ENCODE data around the gene HSPA1L. TPM values are rescaled to one million over a fixed set of nuclear protein-coding genes. Genes with fewer than 3 reads are reported as not detected.
"Not testable (repeated sequence)": the region's sequence is repeated elsewhere in the genome, so short reads cannot be mapped to it uniquely, and the experiment has no call there.

Gene HSPA1L
- total and polyA plus RNA-seq, 2 experiments from 2014 or later = 0.44 to 0.83 TPM

GRCh38 chr6:31819871-31820299 lies 4.8 kb upstream of the HSPA1L start (continued):
- TF ChIP-seq JUNB (IDR thresholded peaks at IDR 0.05; ENCODE audit: unreplicated experiment) (no peak), POLR2AphosphoS5 (IDR thresholded peaks at IDR 0.05; ENCODE audit: low read depth) (no peak), CREB1 (CRISPR knock-in tag; IDR thresholded peaks at IDR 0.05; ENCODE audit: low read depth) (no peak), ETS1 (IDR thresholded peaks at IDR 0.05) (no peak), ZNF331 (CRISPR knock-in tag; IDR thresholded peaks at IDR 0.05; ENCODE audit: low read depth) (no peak), EZH2phosphoT487 (IDR thresholded peaks at IDR 0.05; ENCODE audit: unreplicated experiment) (no peak)

DNA sequence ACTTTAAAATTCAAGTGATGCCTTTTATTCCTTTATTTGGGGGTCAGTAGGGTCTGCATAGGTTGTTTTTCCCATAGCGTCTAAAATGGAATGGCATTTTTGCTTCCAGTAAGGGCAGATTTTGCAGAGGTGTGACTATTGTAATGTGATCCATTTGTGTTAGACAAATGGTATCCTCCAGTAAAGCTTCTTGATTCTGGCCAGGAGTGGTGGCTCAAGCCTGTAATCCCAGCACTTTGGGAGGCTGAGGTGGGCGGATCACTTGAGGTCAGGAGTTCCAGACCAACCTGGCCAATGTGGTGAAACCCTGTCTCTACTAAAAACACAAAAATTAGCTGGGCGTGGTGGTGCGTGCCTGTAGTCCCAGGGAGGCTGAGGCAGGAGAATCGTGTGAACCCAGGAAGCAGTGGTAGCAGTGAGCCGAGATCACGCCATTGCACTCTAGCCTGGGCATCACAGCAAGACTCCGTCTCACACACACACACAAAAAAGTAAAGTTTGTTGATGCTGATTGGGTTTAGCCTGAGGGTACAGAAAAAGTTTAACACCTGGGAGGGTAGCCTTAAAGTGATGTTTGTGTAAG lies 2.9 kb upstream of the HSPA1L start:
- H3K4me1 Mint-ChIP-seq = peaks cover 31% of the 10 kb centered on the region
- H3K9me3 Mint-ChIP-seq = not testable (repeated sequence)

DNA sequence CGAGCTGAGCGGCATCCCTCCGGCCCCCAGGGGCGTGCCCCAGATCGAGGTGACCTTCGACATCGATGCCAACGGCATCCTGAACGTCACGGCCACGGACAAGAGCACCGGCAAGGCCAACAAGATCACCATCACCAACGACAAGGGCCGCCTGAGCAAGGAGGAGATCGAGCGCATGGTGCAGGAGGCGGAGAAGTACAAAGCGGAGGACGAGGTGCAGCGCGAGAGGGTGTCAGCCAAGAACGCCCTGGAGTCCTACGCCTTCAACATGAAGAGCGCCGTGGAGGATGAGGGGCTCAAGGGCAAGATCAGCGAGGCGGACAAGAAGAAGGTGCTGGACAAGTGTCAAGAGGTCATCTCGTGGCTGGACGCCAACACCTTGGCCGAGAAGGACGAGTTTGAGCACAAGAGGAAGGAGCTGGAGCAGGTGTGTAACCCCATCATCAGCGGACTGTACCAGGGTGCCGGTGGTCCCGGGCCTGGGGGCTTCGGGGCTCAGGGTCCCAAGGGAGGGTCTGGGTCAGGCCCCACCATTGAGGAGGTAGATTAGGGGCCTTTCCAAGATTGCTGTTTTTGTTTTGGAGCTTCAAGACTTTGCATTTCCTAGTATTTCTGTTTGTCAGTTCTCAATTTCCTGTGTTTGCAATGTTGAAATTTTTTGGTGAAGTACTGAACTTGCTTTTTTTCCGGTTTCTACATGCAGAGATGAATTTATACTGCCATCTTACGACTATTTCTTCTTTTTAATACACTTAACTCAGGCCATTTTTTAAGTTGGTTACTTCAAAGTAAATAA lies 2.2 kb upstream of the HSPA1L start:
- H3K4me1 ChIP-seq (ENCODE audit: insufficient read depth) = peaks cover 32% of the 10 kb centered on the region
- H3K36me3 ChIP-seq (ENCODE audit: insufficient read depth); H3K27ac Mint-ChIP-seq; H3K9me3 Mint-ChIP-seq; H3K27me3 ChIP-seq (ENCODE audit: insufficient read depth); H4K20me1 ChIP-seq (replicated peaks; ENCODE audit: insufficient read depth); ATAC-seq; H3K27ac ChIP-seq (ENCODE audit: low read depth); H3K36me3 Mint-ChIP-seq (ENCODE audit: low read depth); DNase-seq (ENCODE audit: low spot score); H3K9me2 ChIP-seq (ENCODE audit: insufficient read depth); H2AFZ ChIP-seq: not testable (repeated sequence)
- H3K4me3 Mint-ChIP-seq = peak overlapping the region; percentile 65
- peaks cover 33% of the 10 kb centered on the region for H3K27me3 Mint-ChIP-seq (ENCODE audit: insufficient read depth, low read depth, poor library complexity)
- peaks cover 25% of the 10 kb centered on the region for H3K4me1 Mint-ChIP-seq
- peak overlapping the region; percentile 74 for H3K4me2 ChIP-seq
- H3K4me3 ChIP-seq = peak overlapping the region; percentile 47
- peaks cover 17% of the 10 kb centered on the region for H3K79me2 ChIP-seq (replicated peaks; ENCODE audit: insufficient read depth)
- H3F3A ChIP-seq (replicated peaks; ENCODE audit: low read depth) = peaks cover 14% of the 10 kb centered on the region

More for the DNA sequence above, 2.9 kb upstream of the HSPA1L start:
- Histone ChIP-seq H3K4me1 (ENCODE audit: insufficient read depth) (peaks cover 39% of the 10 kb centered on the region), H3K79me2 (replicated peaks; ENCODE audit: insufficient read depth) (peaks cover 19% of the 10 kb centered on the region), H3F3A (replicated peaks; ENCODE audit: low read depth) (peaks cover 18% of the 10 kb centered on the region), H3K4me2 (peak overlapping the region; percentile 74), H3K4me3 (peak overlapping the region; percentile 47)
- H3K27me3 Mint-ChIP-seq (ENCODE audit: insufficient read depth, low read depth, poor library complexity) = peaks cover 33% of the 10 kb centered on the region
- H3K27ac ChIP-seq (ENCODE audit: low read depth); H3K36me3 Mint-ChIP-seq (ENCODE audit: low read depth); ATAC-seq; H2AFZ ChIP-seq; H3K36me3 ChIP-seq (ENCODE audit: insufficient read depth); H3K27ac Mint-ChIP-seq; H4K20me1 ChIP-seq (replicated peaks; ENCODE audit: insufficient read depth); H3K9me2 ChIP-seq (ENCODE audit: insufficient read depth); H3K27me3 ChIP-seq (ENCODE audit: insufficient read depth); DNase-seq (ENCODE audit: low spot score): not testable (repeated sequence)
- peak overlapping the region; percentile 65 for H3K4me3 Mint-ChIP-seq

Measured in GM23338 (cell line).